ENCODE data around the gene C17orf113.

C17orf113 gene

DNA sequence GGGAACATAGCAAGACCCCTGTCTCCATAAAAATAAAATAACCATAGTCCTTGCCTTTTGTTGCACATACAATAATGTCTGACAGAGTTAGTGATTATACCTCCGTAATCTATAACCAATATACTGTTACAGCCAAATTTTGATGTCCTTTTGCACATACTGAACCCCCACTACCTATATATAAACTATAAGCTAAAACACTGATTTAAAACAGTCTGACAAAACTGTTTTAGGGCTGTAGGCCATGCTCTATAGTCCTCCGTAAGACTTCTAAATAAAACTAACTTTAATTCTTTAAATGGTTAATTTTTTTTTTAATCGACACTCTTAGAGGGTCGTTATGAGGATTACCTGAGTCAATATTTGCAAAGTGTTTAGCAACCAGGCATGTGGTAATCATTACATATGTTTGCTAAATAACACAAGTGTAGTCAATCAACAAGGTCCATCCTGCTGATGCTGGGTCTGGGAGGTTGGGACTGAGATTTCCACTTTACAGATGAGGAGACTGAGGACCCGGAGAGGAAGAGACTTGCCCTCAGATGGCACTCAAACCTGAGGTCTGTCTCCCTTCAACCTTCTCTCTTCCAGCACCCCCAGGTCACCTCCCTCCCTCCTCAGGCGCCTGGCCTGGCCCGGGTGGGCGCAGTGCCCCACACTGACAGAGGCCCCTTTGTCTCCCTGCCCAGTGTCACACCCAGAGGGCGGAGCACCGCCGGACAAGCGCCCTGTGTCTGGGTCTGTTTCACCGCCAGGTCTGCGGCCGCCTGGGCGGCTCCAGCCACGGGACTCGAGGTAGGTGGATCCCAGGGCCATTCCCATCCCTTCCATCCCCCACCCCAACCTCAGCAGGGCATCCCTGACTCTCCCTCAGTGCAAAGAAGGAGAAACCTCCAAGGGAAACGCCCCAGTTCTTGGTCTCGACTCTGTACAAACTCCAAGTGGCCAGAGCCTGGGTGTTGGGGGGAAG lies 37.6 kb upstream of the C17orf113 start:
- Histone ChIP-seq H3K79me2 (ENCODE audit: insufficient read depth, low read depth) (no peaks in the 10 kb centered on the region), H3K4me2 (no peak overlapping the region), H3K4me1 (ENCODE audit: low read depth, poor library complexity, severe bottlenecking) (no peaks in the 10 kb centered on the region), H3K27ac (no peak overlapping the region), H2AFZ (ENCODE audit: low read depth) (no peak overlapping the region), H3K4me3 (IDR thresholded peaks at IDR 0.05; ENCODE audit: insufficient read depth, low read depth, low read length) (no peak overlapping the region), H3K36me3 (ENCODE audit: insufficient read depth) (no peaks in the 10 kb centered on the region), H3K9ac (no peak overlapping the region), H3K27me3 (ENCODE audit: insufficient read depth, low read depth) (no peaks in the 10 kb centered on the region), H4K20me1 (ENCODE audit: insufficient read depth) (no peaks in the 10 kb centered on the region)
- TF ChIP-seq, protein P1, sequence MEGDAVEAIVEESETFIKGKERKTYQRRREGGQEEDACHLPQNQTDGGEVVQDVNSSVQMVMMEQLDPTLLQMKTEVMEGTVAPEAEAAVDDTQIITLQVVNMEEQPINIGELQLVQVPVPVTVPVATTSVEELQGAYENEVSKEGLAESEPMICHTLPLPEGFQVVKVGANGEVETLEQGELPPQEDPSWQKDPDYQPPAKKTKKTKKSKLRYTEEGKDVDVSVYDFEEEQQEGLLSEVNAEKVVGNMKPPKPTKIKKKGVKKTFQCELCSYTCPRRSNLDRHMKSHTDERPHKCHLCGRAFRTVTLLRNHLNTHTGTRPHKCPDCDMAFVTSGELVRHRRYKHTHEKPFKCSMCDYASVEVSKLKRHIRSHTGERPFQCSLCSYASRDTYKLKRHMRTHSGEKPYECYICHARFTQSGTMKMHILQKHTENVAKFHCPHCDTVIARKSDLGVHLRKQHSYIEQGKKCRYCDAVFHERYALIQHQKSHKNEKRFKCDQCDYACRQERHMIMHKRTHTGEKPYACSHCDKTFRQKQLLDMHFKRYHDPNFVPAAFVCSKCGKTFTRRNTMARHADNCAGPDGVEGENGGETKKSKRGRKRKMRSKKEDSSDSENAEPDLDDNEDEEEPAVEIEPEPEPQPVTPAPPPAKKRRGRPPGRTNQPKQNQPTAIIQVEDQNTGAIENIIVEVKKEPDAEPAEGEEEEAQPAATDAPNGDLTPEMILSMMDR (conservative IDR thresholded peaks at IDR 0.05; ENCODE audit: low read depth, low read length) = no peak

DNA sequence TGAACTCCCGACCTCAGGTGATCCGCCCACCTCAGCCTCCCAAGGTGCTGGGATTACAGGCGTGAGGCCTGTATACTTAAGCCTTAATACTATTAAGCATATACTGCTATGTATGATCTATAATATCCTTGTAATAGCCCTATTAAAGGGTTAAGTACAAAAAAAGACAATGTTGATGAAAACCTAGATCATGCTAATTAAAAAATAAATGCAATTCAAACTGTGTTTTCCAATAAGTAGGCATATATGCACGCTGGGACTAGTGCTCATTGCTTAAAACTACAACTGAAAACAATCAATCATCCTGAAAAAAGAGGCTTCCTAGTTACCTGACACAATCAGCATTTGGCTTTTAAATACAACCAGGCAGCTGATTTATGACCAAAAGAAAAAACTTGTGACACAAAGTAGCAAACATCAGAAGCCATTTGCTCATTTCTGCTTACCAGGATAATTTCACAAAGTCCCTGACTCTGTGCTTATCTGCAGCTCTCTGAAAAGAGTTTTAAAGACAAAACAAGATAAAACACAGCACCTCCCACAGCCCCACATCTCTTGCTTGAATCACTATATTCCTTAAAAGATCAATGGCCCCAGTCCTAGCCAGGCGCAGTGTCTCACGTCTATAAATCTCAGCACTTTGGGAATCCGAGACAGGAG lies 36.8 kb upstream of the C17orf113 start:
- no peak overlapping the region for H2AFZ ChIP-seq (ENCODE audit: low read depth)
- no peaks in the 10 kb centered on the region for H3K27me3 ChIP-seq (ENCODE audit: insufficient read depth, low read depth)
- no peaks in the 10 kb centered on the region for H3K4me1 ChIP-seq (ENCODE audit: low read depth, poor library complexity, severe bottlenecking)
- H4K20me1 ChIP-seq (ENCODE audit: insufficient read depth) = no peaks in the 10 kb centered on the region
- TF ChIP-seq, protein P1 (conservative IDR thresholded peaks at IDR 0.05; ENCODE audit: low read depth, low read length) = no peak
- no peaks in the 10 kb centered on the region for H3K36me3 ChIP-seq (ENCODE audit: insufficient read depth)
- H3K9ac ChIP-seq = no peak overlapping the region
- H3K4me2 ChIP-seq = no peak overlapping the region
- no peaks in the 10 kb centered on the region for H3K79me2 ChIP-seq (ENCODE audit: insufficient read depth, low read depth)
- H3K4me3 ChIP-seq (IDR thresholded peaks at IDR 0.05; ENCODE audit: insufficient read depth, low read depth, low read length) = no peak overlapping the region
- no peak overlapping the region for H3K27ac ChIP-seq

DNA sequence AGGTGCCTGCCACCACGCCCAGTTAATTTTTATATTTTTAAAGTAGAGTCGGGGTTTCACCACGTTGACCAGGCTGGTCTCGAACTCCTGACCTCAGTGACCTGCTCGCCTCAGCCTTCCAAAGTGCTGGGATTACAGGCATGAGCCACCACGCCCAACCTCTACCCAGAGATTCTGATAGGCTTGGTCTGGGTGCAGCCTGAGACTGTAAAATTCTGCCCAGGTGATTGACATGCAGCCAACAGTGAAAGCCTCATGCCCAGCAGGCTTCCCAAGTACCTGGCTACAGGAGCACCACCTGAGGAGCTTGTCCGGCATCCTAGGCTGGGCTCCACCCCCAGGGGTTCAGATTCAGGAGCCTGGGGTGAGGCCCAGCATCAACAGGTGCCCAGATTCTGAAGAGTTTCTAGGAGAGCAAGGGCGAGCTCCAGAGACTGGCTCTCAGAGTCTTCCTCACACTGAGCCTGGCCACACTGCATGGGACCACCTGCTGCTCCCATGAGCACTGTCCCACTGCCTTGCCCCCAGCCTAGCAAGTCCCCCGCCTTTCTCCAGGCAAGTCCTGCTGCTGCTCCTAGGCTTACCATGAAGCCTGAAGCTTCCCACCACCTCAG lies 31.2 kb upstream of the C17orf113 start:
- H2AFZ ChIP-seq (ENCODE audit: low read depth) = no peak overlapping the region
- H3K9ac ChIP-seq = no peak overlapping the region
- no peak overlapping the region for H3K4me2 ChIP-seq
- no peaks in the 10 kb centered on the region for H4K20me1 ChIP-seq (ENCODE audit: insufficient read depth)
- H3K4me1 ChIP-seq (ENCODE audit: low read depth, poor library complexity, severe bottlenecking) = no peaks in the 10 kb centered on the region
- H3K27ac ChIP-seq = no peak overlapping the region
- H3K27me3 ChIP-seq (ENCODE audit: insufficient read depth, low read depth) = no peaks in the 10 kb centered on the region; the same call in 1 of the 2 replicates
- TF ChIP-seq, protein P1 (conservative IDR thresholded peaks at IDR 0.05; ENCODE audit: low read depth, low read length) = no peak
- no peaks in the 10 kb centered on the region for H3K36me3 ChIP-seq (ENCODE audit: insufficient read depth)
- no peak overlapping the region for H3K4me3 ChIP-seq (IDR thresholded peaks at IDR 0.05; ENCODE audit: insufficient read depth, low read depth, low read length)
- no peaks in the 10 kb centered on the region for H3K79me2 ChIP-seq (ENCODE audit: insufficient read depth, low read depth)

DNA sequence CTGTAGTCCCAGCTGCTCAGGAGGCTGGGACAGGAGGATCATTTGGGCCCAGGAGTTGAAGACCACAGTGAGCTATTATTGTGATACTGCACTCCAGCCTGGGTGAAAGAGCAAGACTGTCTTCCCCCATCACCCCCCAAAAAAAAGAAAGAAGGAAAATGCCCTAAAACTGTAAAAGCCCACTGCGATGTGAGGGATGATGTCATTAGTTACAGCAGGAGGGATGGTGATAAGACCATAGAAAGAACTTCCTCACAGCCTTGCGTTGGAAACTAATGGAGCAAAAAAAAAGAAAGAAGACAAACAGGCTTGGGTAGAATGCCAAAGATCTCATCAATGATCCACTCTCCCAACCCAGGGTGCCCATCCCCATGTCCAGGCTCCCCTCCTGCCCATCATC lies 29.1 kb upstream of the C17orf113 start:
- H3K4me2 ChIP-seq = no peak overlapping the region
- TF ChIP-seq, protein P1 (conservative IDR thresholded peaks at IDR 0.05; ENCODE audit: low read depth, low read length) = no peak
- H3K9ac ChIP-seq = no peak overlapping the region
- no peaks in the 10 kb centered on the region for H3K36me3 ChIP-seq (ENCODE audit: insufficient read depth)
- no peaks in the 10 kb centered on the region for H3K4me1 ChIP-seq (ENCODE audit: low read depth, poor library complexity, severe bottlenecking)
- no peaks in the 10 kb centered on the region for H4K20me1 ChIP-seq (ENCODE audit: insufficient read depth)
- no peak overlapping the region for H2AFZ ChIP-seq (ENCODE audit: low read depth)
- H3K4me3 ChIP-seq (IDR thresholded peaks at IDR 0.05; ENCODE audit: insufficient read depth, low read depth, low read length) = no peak overlapping the region
- no peaks in the 10 kb centered on the region; the same call in 1 of the 2 replicates for H3K27me3 ChIP-seq (ENCODE audit: insufficient read depth, low read depth)
- no peaks in the 10 kb centered on the region for H3K79me2 ChIP-seq (ENCODE audit: insufficient read depth, low read depth)
- no peak overlapping the region for H3K27ac ChIP-seq

Measured in KMS-11 (cell line).